Adrenal gland (tissue), 5 donors: ENCODE measurements around the gene TOR3A.
"Not testable (repeated sequence)": the region's sequence is repeated elsewhere in the genome, so short reads cannot be mapped to it uniquely, and the experiment has no call there.

Source experiments
- POLR2A ChIP-seq, 2 donors: fragments of 450-650 bp; IDR thresholded peaks; one replicate each; pipeline ENCODE4 v1.6.1; 2017; ENCODE audit warnings: antibody characterized with exemption in 2 of 2, mild to moderate bottlenecking in 2 of 2, moderate library complexity in 1 of 2
- TF ChIP-seq, protein P1 (sequence below), 6 experiments: fragments of 450-650 bp in 4 of 6; fragments of 200-600 bp in 2 of 6; sonication (generic) in 1 of 6; IDR thresholded peaks; 1 replicate in 5 of 6; 2 replicates in 1 of 6; pipeline versions ENCODE4 v1.5.1 to v1.8.0; 2016 to 2021; ENCODE audit warnings: antibody characterized with exemption in 6 of 6, mild to moderate bottlenecking in 2 of 6, moderate library complexity in 1 of 6
- donor health status: DM: no; HTN: no; CAD: no.

DNA sequence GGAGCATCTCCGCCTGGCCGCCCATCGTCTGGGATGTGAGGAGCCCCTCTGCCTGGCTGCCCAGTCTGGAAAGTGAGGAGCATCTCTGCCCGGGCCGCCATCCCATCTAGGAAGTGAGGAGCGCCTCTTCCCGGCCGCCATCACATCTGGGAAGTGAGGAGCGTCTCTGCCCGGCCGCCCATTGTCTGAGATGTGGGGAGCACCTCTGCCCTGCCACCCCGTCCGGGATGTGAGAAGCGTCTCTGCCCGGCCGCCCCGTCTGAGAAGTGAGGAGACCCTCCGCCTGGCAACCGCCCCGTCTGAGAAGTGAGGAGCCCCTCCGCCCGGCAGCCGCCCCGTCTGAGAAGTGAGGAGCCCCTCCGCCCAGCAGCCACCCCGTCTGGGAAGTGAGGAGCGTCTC, 53.3 kb downstream of the TOR3A start:
- TF ChIP-seq, protein P1, sequence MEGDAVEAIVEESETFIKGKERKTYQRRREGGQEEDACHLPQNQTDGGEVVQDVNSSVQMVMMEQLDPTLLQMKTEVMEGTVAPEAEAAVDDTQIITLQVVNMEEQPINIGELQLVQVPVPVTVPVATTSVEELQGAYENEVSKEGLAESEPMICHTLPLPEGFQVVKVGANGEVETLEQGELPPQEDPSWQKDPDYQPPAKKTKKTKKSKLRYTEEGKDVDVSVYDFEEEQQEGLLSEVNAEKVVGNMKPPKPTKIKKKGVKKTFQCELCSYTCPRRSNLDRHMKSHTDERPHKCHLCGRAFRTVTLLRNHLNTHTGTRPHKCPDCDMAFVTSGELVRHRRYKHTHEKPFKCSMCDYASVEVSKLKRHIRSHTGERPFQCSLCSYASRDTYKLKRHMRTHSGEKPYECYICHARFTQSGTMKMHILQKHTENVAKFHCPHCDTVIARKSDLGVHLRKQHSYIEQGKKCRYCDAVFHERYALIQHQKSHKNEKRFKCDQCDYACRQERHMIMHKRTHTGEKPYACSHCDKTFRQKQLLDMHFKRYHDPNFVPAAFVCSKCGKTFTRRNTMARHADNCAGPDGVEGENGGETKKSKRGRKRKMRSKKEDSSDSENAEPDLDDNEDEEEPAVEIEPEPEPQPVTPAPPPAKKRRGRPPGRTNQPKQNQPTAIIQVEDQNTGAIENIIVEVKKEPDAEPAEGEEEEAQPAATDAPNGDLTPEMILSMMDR (IDR thresholded peaks at IDR 0.05): not testable (repeated sequence)
- not testable (repeated sequence) for TF ChIP-seq POLR2A (IDR thresholded peaks at IDR 0.05)
